Kidney (tissue), 14 donors: ENCODE data around the gene RPLP1. TPM values are rescaled to one million over a fixed set of nuclear protein-coding genes. Genes with fewer than 3 reads are reported as not detected.

Source experiments
- DNase-seq, 5 donors: peaks; one replicate each; pipeline ENCODE4 v3.0.0-alpha.2; 2013 to 2020
- FAIRE-seq: peaks from 2 replicates; lab custom pipeline; 2012; peaks lifted over from hg19 to GRCh38; lab: Jason Lieb, UNC
- H3K27ac ChIP-seq, 2 donors: one replicate each; pipeline ENCODE4 v1.7.0; 2013; ENCODE audit warnings: low read depth in 2 of 2, low read length in 2 of 2, inconsistent platforms in 1 of 2
- H3K27me3 ChIP-seq: one replicate; pipeline ENCODE4 v1.7.1; 2013; ENCODE audit warnings: low read length, inconsistent platforms; ENCODE audit not compliant: control insufficient read depth, insufficient read depth
- H3K36me3 ChIP-seq, 3 donors: one replicate each; pipeline versions ENCODE4 v1.7.0 to v1.7.1; 2013; ENCODE audit warnings: low read length in 3 of 3, control low read depth in 1 of 3, inconsistent platforms in 1 of 3; ENCODE audit not compliant: insufficient read depth in 3 of 3, control insufficient read depth in 2 of 3
- H3K4me1 ChIP-seq, 3 donors: one replicate each; pipeline versions ENCODE4 v1.7.0 to v1.7.1; 2013; ENCODE audit warnings: low read length in 3 of 3, inconsistent platforms in 1 of 3, low read depth in 1 of 3; ENCODE audit not compliant: control insufficient read depth in 2 of 3, insufficient read depth in 2 of 3
- H3K4me3 ChIP-seq, 3 donors: one replicate each; pipeline versions ENCODE4 v1.7.0 to v1.8.1; 2013; ENCODE audit warnings: low read length in 3 of 3, control low read depth in 1 of 3, inconsistent platforms in 1 of 3
- H3K9ac ChIP-seq, 3 donors: one replicate each; pipeline versions ENCODE4 v1.7.0 to v1.7.1; 2013; ENCODE audit warnings: low read length in 3 of 3, control low read depth in 1 of 3, inconsistent platforms in 1 of 3
- H3K9me3 ChIP-seq, 3 donors: one replicate each; pipeline versions ENCODE4 v1.7.0 to v1.7.1; 2013; ENCODE audit warnings: low read length in 3 of 3, control low read depth in 1 of 3, inconsistent platforms in 1 of 3; ENCODE audit not compliant: control insufficient read depth in 2 of 3, insufficient read depth in 1 of 3
- intact Hi-C: fragments of 100-400 bp; cut with DNase I; formaldehyde crosslinking; loops from one replicate; pipeline ENCODE4 v1.11.1; 2022
- polyA plus RNA-seq: library from polyadenylated mRNA; stranded (reverse); fragments of 350-450 nt; fragmentation: Illumina TruSeq; extraction: RNeasy Lipid Tissue Mini Kit (QIAGEN cat#74804); gene quantifications from one replicate; pipeline ENCODE4 v1.2.3, GENCODE V29; 2014; ENCODE audit warnings: low read depth, low replicate concordance; ENCODE audit not compliant: insufficient read depth
- total RNA-seq: library from RNA; stranded (reverse); fragmentation: NEBNext Ultra II Directional; extraction: Animal tissue kit (Norgen Biotek cat#: 25700); gene quantifications from one replicate; pipeline ENCODE4 v1.2.1, GENCODE V29; 2021
- TF ChIP-seq, protein P1 (sequence below): IDR thresholded peaks from 3 replicates; pipeline ENCODE4 v1.5.1; 2012; ENCODE audit warnings: mild to moderate bottlenecking, moderate library complexity, borderline replicate concordance; ENCODE audit not compliant: insufficient read depth; ENCODE audit errors: extremely low read depth
- donor health status: control.
- donor health status: control.
- donor health status: control.
- donor health status: control.
- donor health status: control.
- donor health status: DM: yes; HTN: yes; CAD: no.
- donor health status: Normal renal cell carcinoma (clear cell type).

The RPLP1 gene
- total and polyA plus RNA-seq, 2 donors from 2014 or later = 1,303 to 2,805 TPM

DNA sequence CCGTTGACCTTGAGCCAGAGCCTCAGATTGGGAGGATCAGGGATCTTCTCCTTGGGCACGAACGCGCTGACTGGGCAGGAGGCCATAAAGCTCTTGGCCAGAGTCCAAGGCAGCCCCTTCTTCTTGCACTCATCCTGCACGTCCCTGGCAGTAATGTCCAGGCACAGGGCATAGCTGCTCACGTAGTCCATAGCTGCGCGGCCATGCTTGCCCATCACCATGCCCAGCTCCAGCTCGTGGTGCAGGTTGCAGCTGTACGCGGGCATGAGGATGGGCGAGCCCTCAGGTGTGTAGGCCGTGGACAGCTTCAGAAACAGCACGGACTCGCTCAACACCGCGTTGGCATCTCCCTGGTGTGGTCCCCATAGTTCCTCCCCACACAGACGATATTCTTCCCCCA, 17.9 kb upstream of the RPLP1 start:
- Histone ChIP-seq H3K4me3 (no peak overlapping the region), H3K9me3 (no peaks in the 10 kb centered on the region), H3K36me3 (peaks cover 0 to 3% (median 0%) of the 10 kb centered on the region in 3 donors), H3K9ac (no peak overlapping the region), H3K27ac (no peak overlapping the region), H3K27me3 (no peaks in the 10 kb centered on the region), H3K4me1 (no peaks in the 10 kb centered on the region)
- FAIRE-seq (no peak), DNase-seq (peak in 1 of 5 donors; percentile 59)
- TF ChIP-seq, protein P1, sequence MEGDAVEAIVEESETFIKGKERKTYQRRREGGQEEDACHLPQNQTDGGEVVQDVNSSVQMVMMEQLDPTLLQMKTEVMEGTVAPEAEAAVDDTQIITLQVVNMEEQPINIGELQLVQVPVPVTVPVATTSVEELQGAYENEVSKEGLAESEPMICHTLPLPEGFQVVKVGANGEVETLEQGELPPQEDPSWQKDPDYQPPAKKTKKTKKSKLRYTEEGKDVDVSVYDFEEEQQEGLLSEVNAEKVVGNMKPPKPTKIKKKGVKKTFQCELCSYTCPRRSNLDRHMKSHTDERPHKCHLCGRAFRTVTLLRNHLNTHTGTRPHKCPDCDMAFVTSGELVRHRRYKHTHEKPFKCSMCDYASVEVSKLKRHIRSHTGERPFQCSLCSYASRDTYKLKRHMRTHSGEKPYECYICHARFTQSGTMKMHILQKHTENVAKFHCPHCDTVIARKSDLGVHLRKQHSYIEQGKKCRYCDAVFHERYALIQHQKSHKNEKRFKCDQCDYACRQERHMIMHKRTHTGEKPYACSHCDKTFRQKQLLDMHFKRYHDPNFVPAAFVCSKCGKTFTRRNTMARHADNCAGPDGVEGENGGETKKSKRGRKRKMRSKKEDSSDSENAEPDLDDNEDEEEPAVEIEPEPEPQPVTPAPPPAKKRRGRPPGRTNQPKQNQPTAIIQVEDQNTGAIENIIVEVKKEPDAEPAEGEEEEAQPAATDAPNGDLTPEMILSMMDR = no peak
- intact Hi-C loops = no loop called here

DNA sequence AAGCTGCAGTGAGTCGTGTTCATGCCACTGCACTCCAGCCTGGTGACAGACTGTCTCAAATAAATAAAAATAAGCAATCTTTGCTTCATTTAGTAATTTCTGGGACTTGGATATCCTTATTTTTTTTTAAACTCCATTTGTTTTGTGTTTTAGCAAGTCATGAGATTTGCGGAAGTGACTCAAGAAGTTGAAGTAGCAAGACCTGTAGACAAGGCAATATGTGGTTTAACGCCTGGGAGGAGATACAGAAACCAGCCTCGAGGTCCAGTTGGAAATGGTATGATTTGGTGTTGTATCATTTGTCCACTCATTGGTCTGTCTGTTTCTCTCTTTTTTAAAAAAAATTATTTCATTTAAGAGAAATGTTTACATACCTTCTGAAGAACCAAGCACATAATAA, 16.6 kb upstream of the RPLP1 start:
- TF ChIP-seq, protein P1 = no peak
- DNase-seq = no peak
- no peak overlapping the region for H3K9ac ChIP-seq
- no peak overlapping the region for H3K27ac ChIP-seq
- intact Hi-C loops = no loop called here
- H3K4me3 ChIP-seq = no peak overlapping the region
- H3K27me3 ChIP-seq = no peaks in the 10 kb centered on the region
- no peaks in the 10 kb centered on the region for H3K9me3 ChIP-seq
- no peaks in the 10 kb centered on the region for H3K4me1 ChIP-seq
- peaks cover 0 to 3% (median 0%) of the 10 kb centered on the region in 3 donors for H3K36me3 ChIP-seq
- no peak for FAIRE-seq

DNA sequence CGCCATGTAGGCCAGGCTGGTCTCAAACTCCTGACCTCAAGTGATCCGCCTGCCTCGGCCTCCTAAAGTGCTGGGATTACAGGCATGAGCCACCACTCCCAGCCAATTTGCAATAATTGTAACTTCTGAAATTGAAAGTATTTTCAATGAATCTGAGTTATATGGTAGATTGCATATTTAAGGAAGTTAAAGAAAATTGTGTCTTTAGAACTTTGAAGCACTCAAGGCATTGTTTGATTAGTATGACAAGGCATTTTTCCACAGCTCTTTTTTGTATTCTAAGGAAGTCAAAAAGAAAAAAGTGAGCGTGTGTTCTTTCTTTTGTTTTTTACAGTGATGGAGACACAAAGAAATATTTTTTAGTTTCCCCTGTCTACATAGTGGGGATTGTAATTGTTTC, 15.7 kb upstream of the RPLP1 start:
- no peaks in the 10 kb centered on the region for H3K9me3 ChIP-seq
- no peak for DNase-seq
- no peaks in the 10 kb centered on the region for H3K27me3 ChIP-seq
- TF ChIP-seq, protein P1 = no peak
- H3K9ac ChIP-seq = no peak overlapping the region
- no peak overlapping the region for H3K4me3 ChIP-seq
- intact Hi-C loops = no loop called here
- no peaks in the 10 kb centered on the region for H3K4me1 ChIP-seq
- no peak overlapping the region for H3K27ac ChIP-seq
- FAIRE-seq = no peak
- H3K36me3 ChIP-seq = peaks cover 0 to 3% (median 0%) of the 10 kb centered on the region in 3 donors

DNA sequence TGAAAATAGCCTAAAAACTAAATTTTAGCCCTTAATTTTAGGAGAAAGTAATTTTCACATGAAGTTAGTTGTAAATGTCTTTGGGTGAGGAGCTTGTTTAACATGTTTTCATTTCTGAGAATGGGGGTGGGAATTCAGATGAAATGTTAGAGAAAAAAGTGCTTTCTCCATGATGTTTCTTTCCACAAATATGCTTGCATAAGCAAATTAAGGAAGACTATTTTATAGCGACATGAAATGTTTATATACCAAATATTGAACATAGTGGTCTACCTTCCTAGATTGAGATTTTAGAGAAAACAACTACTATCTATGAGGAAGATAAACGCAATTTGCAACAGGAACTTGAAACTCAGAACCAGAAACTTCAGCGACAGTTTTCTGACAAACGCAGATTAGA, 13.0 kb upstream of the RPLP1 start:
- DNase-seq (no peak), FAIRE-seq (no peak)
- no peaks in the 10 kb centered on the region for H3K9me3 ChIP-seq
- no peak overlapping the region for H3K4me3 ChIP-seq
- no peaks in the 10 kb centered on the region for H3K27me3 ChIP-seq
- no peak overlapping the region for H3K9ac ChIP-seq
- H3K36me3 ChIP-seq = no peaks in the 10 kb centered on the region
- TF ChIP-seq, protein P1 = no peak
- H3K4me1 ChIP-seq = no peaks in the 10 kb centered on the region
- intact Hi-C loops = no loop called here
- no peak overlapping the region for H3K27ac ChIP-seq
